HepG2 (cell line): ENCODE data around the gene ZFP36L2. TPM values are rescaled to one million over a fixed set of nuclear protein-coding genes. Genes with fewer than 3 reads are reported as not detected.

Experiments used
- BORCS8-MEF2B ChIP-seq: sonication (generic); formaldehyde crosslinking; IDR thresholded peaks from 2 replicates; pipeline ENCODE4 v1.8.0; 2022; ENCODE audit warnings: mild to moderate bottlenecking, missing genetic modification reagents
- FOXA1 ChIP-seq, 2 experiments: fragments of 450-650 bp in 1 of 2; sonication (generic) in 1 of 2; formaldehyde crosslinking in 1 of 2; IDR thresholded peaks; 2 replicates each; pipeline versions ENCODE4 v1.4.0 to v1.6.1; 2016 to 2020; ENCODE audit warnings: missing genetic modification reagents in 1 of 2
- JUND ChIP-seq: sonication (generic); formaldehyde crosslinking; IDR thresholded peaks from 2 replicates; pipeline ENCODE4 v1.8.0; 2022; ENCODE audit warnings: mild to moderate bottlenecking, missing genetic modification reagents
- KLF16 ChIP-seq, 2 experiments: sonication (generic) in 1 of 2; formaldehyde crosslinking in 1 of 2; IDR thresholded peaks; 2 replicates each; pipeline versions ENCODE4 v1.6.1 to v1.8.0; 2016 to 2023; ENCODE audit warnings: missing genetic modification reagents in 2 of 2, missing compliant biosample characterization in 1 of 2
- MLX ChIP-seq: IDR thresholded peaks from 2 replicates; pipeline ENCODE4 v1.6.1; 2016
- MZF1 ChIP-seq: sonication (generic); formaldehyde crosslinking; IDR thresholded peaks from 2 replicates; pipeline ENCODE4 v1.8.1; 2023; ENCODE audit warnings: mild to moderate bottlenecking, missing genetic modification reagents, borderline replicate concordance
- NFE2L2 ChIP-seq: fragments of 150-350 bp; IDR thresholded peaks from 2 replicates; pipeline ENCODE4 v1.6.1; 2014; ENCODE audit warnings: low read length
- NFKBIZ ChIP-seq: IDR thresholded peaks from 2 replicates; pipeline ENCODE4 v1.6.1; 2018; ENCODE audit warnings: missing genetic modification reagents, missing compliant biosample characterization
- RERE ChIP-seq: IDR thresholded peaks from 2 replicates; pipeline ENCODE4 v1.6.1; 2016; ENCODE audit warnings: low read depth, missing genetic modification reagents, missing compliant biosample characterization
- RFXANK ChIP-seq: IDR thresholded peaks from 2 replicates; pipeline ENCODE4 v1.6.1; 2016
- ZNF10 ChIP-seq: sonication (generic); formaldehyde crosslinking; IDR thresholded peaks from 2 replicates; pipeline ENCODE4 v1.4.0; 2020; ENCODE audit warnings: mild to moderate bottlenecking, low read depth, missing genetic modification reagents, borderline replicate concordance
- ZNF318 ChIP-seq: sonication (generic); formaldehyde crosslinking; IDR thresholded peaks from 2 replicates; pipeline ENCODE4 v1.4.0; 2020; ENCODE audit warnings: mild to moderate bottlenecking, missing genetic modification reagents
- ZNF484 ChIP-seq: sonication (generic); formaldehyde crosslinking; IDR thresholded peaks from 2 replicates; pipeline ENCODE4 v1.5.1; 2020; ENCODE audit warnings: mild to moderate bottlenecking, low read depth, missing genetic modification reagents, borderline replicate concordance
- ZNF556 ChIP-seq: sonication (generic); formaldehyde crosslinking; IDR thresholded peaks from 2 replicates; pipeline ENCODE4 v1.4.0; 2020; ENCODE audit warnings: mild to moderate bottlenecking, missing genetic modification reagents, borderline replicate concordance
- ZNF562 ChIP-seq: sonication (generic); formaldehyde crosslinking; IDR thresholded peaks from 2 replicates; pipeline ENCODE4 v1.8.0; 2022; ENCODE audit warnings: missing genetic modification reagents, borderline replicate concordance
- ZSCAN25 ChIP-seq: sonication (generic); formaldehyde crosslinking; IDR thresholded peaks from 2 replicates; pipeline ENCODE4 v1.8.0; 2022; ENCODE audit warnings: mild to moderate bottlenecking, missing genetic modification reagents
- polyA plus RNA-seq, 8 experiments: library from polyadenylated mRNA; depleted of rRNA in 3 of 8; stranded (reverse) in 7 of 8; unstranded in 1 of 8; fragments of >200 nt; fragmentation: Illumina TruSeq in 4 of 8; extraction: Trizol in 4 of 8; gene quantifications; 2 replicates each; pipeline versions ENCODE4 v1.2.1 to v1.2.3, GENCODE V29; 2011 to 2016; ENCODE audit warnings: low read depth in 4 of 8, missing spikeins in 1 of 8, mixed read lengths in 1 of 8; ENCODE audit not compliant: insufficient read depth in 1 of 8
- total RNA-seq, 5 experiments: library from RNA; depleted of rRNA; stranded (reverse); fragments of >200 nt; fragmentation: Illumina TruSeq; extraction: Trizol; gene quantifications; 2 replicates each; pipeline ENCODE4 v1.2.3, GENCODE V29; 2016; ENCODE audit warnings: low read depth in 1 of 5

ZFP36L2 gene
- total and polyA plus RNA-seq, 2 of the 13 experiments (the other 11 are each of a cell fraction or from before 2014, with no cell fraction given), result 11.2 to 21.8 TPM

GRCh38 chr2:43184339-43184895 lies 42.0 kb downstream of the ZFP36L2 start (continued):
- no peak for TF ChIP-seq ZNF562
- TF ChIP-seq MZF1, result no peak
- TF ChIP-seq ZSCAN25 (CRISPR knock-in tag), result peak; percentile 96
- TF ChIP-seq NFE2L2, result no peak
- peak; percentile 44; the same call in 1 of the 2 replicates for TF ChIP-seq BORCS8-MEF2B (CRISPR knock-in tag)
- peak in 1 of 2 experiments; percentile 77; a peak in 2 of 4 replicates for TF ChIP-seq KLF16 (CRISPR knock-in tag; IDR thresholded peaks at IDR 0.05)
- TF ChIP-seq ZNF10 (CRISPR knock-in tag), result no peak
- 0 out of 2 replicates have a peak, but pooled peaks have one; percentile 81 for TF ChIP-seq ZNF556 (CRISPR knock-in tag)
- TF ChIP-seq RFXANK (CRISPR knock-in tag), result no peak
- TF ChIP-seq NFKBIZ (CRISPR knock-in tag), result no peak
- peak; percentile 80 for TF ChIP-seq RERE (CRISPR knock-in tag)
- no peak for TF ChIP-seq ZNF484 (CRISPR knock-in tag)
- TF ChIP-seq ZNF318 (CRISPR knock-in tag), result no peak
- no peak for TF ChIP-seq FOXA1 (IDR thresholded peaks at IDR 0.05)
- peak; percentile 64; the same call in 1 of the 2 replicates for TF ChIP-seq FOXA1 (CRISPR knock-in tag; IDR thresholded peaks at IDR 0.05)
- TF ChIP-seq JUND (CRISPR knock-in tag), result peak; percentile 66
- TF ChIP-seq MLX (CRISPR knock-in tag), result peak; percentile 59
